Suprapubic skin (tissue), 4 donors: ENCODE data around the gene CTNS.

Experiments
- CTCF ChIP-seq, 2 donors: fragments of 200-600 bp in 1 of 2; fragments of 450-650 bp in 1 of 2; sonication (generic) in 1 of 2; IDR thresholded peaks; one replicate each; pipeline ENCODE4 v1.5.1; 2016 to 2019; ENCODE audit warnings: antibody characterized with exemption in 2 of 2, mild to moderate bottlenecking in 1 of 2, moderate library complexity in 1 of 2
- EP300 ChIP-seq: sonication (generic); formaldehyde crosslinking; IDR thresholded peaks from one replicate; pipeline ENCODE4 v1.6.1; 2017; ENCODE audit warnings: antibody characterized with exemption
- POLR2A ChIP-seq, 2 donors: fragments of 450-650 bp; IDR thresholded peaks; one replicate each; pipeline ENCODE4 v1.6.1; 2017; ENCODE audit warnings: antibody characterized with exemption in 2 of 2, mild to moderate bottlenecking in 2 of 2, moderate library complexity in 2 of 2
- POLR2AphosphoS5 ChIP-seq, 3 donors: sonication (generic); formaldehyde crosslinking; IDR thresholded peaks; one replicate each; pipeline ENCODE4 v1.6.1; 2017; ENCODE audit warnings: antibody characterized with exemption in 3 of 3

- TF ChIP-seq CTCF (IDR thresholded peaks at IDR 0.05) (no peak), POLR2AphosphoS5 (IDR thresholded peaks at IDR 0.05) (no peak), POLR2A (IDR thresholded peaks at IDR 0.05) (no peak), EP300 (no peak)
Observed at GRCh38 chr17:3630781-3631180, 5.8 kb upstream of the CTNS start.
